ENCODE measurements around the gene HYOU1. TPM values are rescaled to one million over a fixed set of nuclear protein-coding genes. Genes with fewer than 3 reads are reported as not detected.

Gene HYOU1
- total RNA-seq, 4 donors from 2014 or later, result 18.4 to 29.2 (median 21.9) TPM

DNA sequence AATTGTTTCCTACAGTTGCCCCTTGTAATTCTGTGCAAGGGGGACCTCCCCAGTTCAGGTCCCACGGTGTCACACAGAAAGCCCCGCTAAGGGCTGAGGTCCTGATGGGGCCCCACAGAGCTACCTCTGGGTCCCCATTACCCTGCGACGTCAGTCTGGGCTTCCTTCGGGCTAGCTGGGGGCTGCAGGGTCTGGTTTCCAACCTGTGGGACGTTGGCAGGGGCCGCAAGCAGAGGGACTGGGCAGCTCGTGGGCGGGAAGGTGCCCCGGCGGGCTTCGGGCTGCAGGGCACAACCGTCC lies 27.0 kb downstream of the HYOU1 start:
- in situ Hi-C loops (cut with MboI; ENCODE audit: low sequenced_read_pairs in 4 of 4), result no loop called here
- intact Hi-C loops (cut with DNase I; ENCODE audit: low total_unique reads), result loop anchor here (1.0 to 5.0 kb wide), 2 partner anchors 32 to 123 kb away; partner anchors contain the start of gene CENATAC
- Histone ChIP-seq H3K4me1 (peaks cover 53 to 55% of the 10 kb centered on the region in 2 donors), H3K27ac (peak overlapping the region; percentile 92 to 98 (median 94)), H3K9me3 (no peaks in the 10 kb centered on the region), H3K27me3 (no peaks in the 10 kb centered on the region), H3K36me3 (peaks cover 0 to 7% of the 10 kb centered on the region in 2 donors), H3K4me3 (peak overlapping the region; percentile 83 to 94 (median 91))
- TF ChIP-seq, protein P1, sequence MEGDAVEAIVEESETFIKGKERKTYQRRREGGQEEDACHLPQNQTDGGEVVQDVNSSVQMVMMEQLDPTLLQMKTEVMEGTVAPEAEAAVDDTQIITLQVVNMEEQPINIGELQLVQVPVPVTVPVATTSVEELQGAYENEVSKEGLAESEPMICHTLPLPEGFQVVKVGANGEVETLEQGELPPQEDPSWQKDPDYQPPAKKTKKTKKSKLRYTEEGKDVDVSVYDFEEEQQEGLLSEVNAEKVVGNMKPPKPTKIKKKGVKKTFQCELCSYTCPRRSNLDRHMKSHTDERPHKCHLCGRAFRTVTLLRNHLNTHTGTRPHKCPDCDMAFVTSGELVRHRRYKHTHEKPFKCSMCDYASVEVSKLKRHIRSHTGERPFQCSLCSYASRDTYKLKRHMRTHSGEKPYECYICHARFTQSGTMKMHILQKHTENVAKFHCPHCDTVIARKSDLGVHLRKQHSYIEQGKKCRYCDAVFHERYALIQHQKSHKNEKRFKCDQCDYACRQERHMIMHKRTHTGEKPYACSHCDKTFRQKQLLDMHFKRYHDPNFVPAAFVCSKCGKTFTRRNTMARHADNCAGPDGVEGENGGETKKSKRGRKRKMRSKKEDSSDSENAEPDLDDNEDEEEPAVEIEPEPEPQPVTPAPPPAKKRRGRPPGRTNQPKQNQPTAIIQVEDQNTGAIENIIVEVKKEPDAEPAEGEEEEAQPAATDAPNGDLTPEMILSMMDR (IDR thresholded peaks at IDR 0.05 in 4 of 5, conservative IDR thresholded peaks at IDR 0.05 in 1 of 5), result no peak
- no peak for TF ChIP-seq POLR2A (IDR thresholded peaks at IDR 0.05)
- no peak for DNase-seq
- ATAC-seq, result no peak

DNA sequence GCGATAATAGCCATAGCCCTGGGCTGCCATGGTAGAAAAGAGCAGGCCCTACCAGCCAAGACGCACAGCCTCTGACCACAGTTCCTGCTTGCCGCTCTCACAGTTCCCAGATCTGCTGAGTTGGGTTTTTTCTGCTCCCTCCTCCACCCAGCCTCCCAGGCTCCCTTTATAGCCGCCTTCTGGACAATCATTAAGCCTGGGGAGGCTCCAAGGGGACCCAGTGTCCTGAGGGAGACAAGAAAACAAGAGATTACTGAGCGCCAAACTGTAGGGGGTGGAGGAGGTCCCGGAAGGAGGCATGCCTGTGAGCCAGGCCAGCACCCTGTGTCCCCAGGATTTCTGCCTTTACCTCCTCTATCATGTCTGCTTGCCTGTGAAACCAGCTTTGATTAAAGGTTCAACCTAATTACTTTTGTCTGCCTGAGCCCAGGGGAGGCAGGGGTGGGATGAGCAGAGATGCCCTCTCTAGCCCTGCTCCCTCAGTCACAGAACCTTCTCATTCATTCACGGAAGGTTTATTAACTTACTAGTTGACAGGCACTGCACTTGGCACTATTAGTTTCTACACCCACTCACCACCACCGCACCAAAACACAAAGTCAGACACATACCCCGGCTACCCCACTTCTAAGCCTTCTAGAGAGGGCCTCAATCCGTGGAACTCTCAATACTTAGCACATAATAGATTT lies 27.5 kb downstream of the HYOU1 start:
- no peaks in the 10 kb centered on the region for H3K9me3 ChIP-seq
- intact Hi-C loops (cut with DNase I; ENCODE audit: low total_unique reads) (loop anchor here (1.0 to 5.0 kb wide), 2 partner anchors 31 to 122 kb away; partner anchors contain the start of gene CENATAC), in situ Hi-C loops (cut with MboI; ENCODE audit: low sequenced_read_pairs in 4 of 4) (no loop called here)
- H3K27ac ChIP-seq, result peak overlapping the region; percentile 92 to 98 (median 94)
- peaks cover 58 to 59% of the 10 kb centered on the region in 2 donors for H3K4me1 ChIP-seq
- ATAC-seq (peak in 1 of 2 donors; percentile 23), DNase-seq (peak; percentile 25 to 45)
- H3K27me3 ChIP-seq, result no peaks in the 10 kb centered on the region
- H3K4me3 ChIP-seq, result peak overlapping the region; percentile 83 to 94 (median 91)
- TF ChIP-seq POLR2A (IDR thresholded peaks at IDR 0.05), result peak in 1 of 2 donors; percentile 9
- TF ChIP-seq, protein P1 (IDR thresholded peaks at IDR 0.05 in 4 of 5, conservative IDR thresholded peaks at IDR 0.05 in 1 of 5), result no peak
- peaks cover 0 to 12% of the 10 kb centered on the region in 2 donors for H3K36me3 ChIP-seq

DNA sequence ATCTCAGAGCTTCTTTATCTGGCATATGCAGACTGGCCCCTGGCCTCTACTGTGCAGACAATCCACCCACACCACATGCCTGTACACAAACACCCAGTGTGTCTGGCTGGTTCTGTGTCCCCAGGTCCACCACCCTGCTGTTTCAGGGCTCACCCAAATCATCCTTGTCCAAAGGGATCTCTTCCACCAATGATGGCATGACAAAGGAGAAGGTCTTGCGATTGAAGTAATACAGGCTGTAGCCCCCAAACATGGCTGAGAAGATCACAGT lies 28.0 kb downstream of the HYOU1 start:
- no peak for DNase-seq
- peak overlapping the region; percentile 33 to 94 (median 87) for H3K4me3 ChIP-seq
- peaks cover 63 to 64% of the 10 kb centered on the region in 2 donors for H3K4me1 ChIP-seq
- peaks cover 0 to 17% of the 10 kb centered on the region in 2 donors for H3K36me3 ChIP-seq
- TF ChIP-seq, protein P1 (IDR thresholded peaks at IDR 0.05 in 4 of 5, conservative IDR thresholded peaks at IDR 0.05 in 1 of 5), result no peak
- TF ChIP-seq POLR2A (IDR thresholded peaks at IDR 0.05), result no peak
- no peak for ATAC-seq
- no peaks in the 10 kb centered on the region for H3K9me3 ChIP-seq
- in situ Hi-C loops (cut with MboI; ENCODE audit: low sequenced_read_pairs in 4 of 4) (no loop called here), intact Hi-C loops (cut with DNase I; ENCODE audit: low total_unique reads) (no loop called here)
- peak overlapping the region; percentile 92 to 98 (median 94) for H3K27ac ChIP-seq
- no peaks in the 10 kb centered on the region for H3K27me3 ChIP-seq

DNA sequence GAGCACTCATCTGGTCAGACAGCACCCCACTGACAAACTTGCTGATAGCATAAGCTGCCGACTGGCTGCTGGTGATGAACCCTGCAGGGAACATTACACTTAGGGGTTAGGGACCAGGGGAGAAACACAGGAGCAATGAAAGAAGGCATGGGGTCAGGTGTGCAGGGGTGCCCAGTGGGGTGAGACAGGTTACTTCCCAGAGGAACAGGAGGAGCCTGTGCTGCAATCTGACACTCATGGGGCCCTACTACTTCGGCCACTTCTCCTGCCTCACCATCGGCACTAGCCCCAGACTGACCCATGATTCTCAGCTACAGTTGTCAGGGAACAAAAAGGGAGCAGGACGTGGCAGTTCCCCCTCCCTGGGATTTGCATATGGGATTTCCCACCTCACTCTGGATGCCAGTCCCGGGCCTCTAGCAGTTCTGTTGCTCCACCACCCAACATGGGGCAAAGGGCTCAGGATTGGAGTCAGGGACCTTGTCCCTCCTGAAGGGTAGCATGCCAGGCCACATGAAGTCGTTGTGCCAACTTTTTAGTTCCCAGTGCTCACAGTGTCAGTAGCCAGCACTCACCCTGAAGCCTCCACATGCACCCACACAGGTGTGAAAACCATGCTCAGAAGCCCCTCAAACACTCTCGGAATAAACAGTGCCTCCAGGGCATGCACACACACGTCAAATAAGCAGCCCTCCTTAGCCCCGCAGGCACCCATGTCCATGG lies 28.5 kb downstream of the HYOU1 start:
- in situ Hi-C loops (cut with MboI; ENCODE audit: low sequenced_read_pairs in 4 of 4), result no loop called here
- H3K27ac ChIP-seq, result peak overlapping the region; percentile 92 to 98 (median 94)
- DNase-seq, result peak in 1 of 2 donors; percentile 27
- H3K4me3 ChIP-seq, result peak overlapping the region in 3 of 4 donors; percentile 33 to 91 (median 83)
- TF ChIP-seq POLR2A (IDR thresholded peaks at IDR 0.05), result no peak
- TF ChIP-seq, protein P1 (IDR thresholded peaks at IDR 0.05 in 4 of 5, conservative IDR thresholded peaks at IDR 0.05 in 1 of 5), result no peak
- peaks cover 68% of the 10 kb centered on the region in 2 donors for H3K4me1 ChIP-seq
- intact Hi-C loops (cut with DNase I; ENCODE audit: low total_unique reads), result no loop called here
- H3K9me3 ChIP-seq, result no peaks in the 10 kb centered on the region
- H3K27me3 ChIP-seq, result no peaks in the 10 kb centered on the region
- no peak for ATAC-seq
- peaks cover 0 to 22% of the 10 kb centered on the region in 2 donors for H3K36me3 ChIP-seq
